ENCODE measurements around the gene MTCL3.

Gene MTCL3

DNA sequence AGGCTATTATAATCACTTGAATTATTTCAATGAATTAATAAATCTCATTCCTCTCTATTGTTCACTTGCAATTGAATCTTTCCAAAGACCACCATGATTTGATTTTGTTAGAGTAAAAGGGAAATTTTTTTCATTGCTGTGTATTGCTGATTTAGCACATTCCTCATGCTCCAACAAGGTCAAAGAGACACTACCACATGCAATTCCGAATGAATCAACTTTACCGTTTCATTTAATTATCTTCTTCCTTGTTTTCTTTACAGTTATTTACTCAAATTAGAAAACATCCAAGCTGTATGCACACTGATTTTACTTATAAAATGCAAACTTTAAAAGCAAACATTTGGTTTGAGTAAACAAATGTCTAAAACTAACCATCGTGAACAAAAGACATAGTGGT lies 60.9 kb downstream of the MTCL3 start:
- H3K27ac Mint-ChIP-seq: peak overlapping the region in 1 of 3 experiments; percentile 70; a peak in 3 of 7 replicates
- H3K9ac ChIP-seq (ENCODE audit: extremely low read depth, insufficient read length, low read length): no peak overlapping the region
- H2BK15ac ChIP-seq (ENCODE audit: low read depth, low read length): no peak overlapping the region
- no peak overlapping the region for H3K4me2 ChIP-seq (ENCODE audit: insufficient read depth, insufficient read length, low read length)
- no peaks in the 10 kb centered on the region for H3K79me1 ChIP-seq (ENCODE audit: insufficient read depth, low read depth, low read length, poor library complexity, severe bottlenecking)
- H3K4me1 Mint-ChIP-seq: peaks cover 31 to 33% of the 10 kb centered on the region in 2 experiments
- H2AK5ac ChIP-seq (ENCODE audit: insufficient read length, low read length): no peak overlapping the region
- no peaks in the 10 kb centered on the region for H3K27me3 ChIP-seq (ENCODE audit: insufficient read depth, low read length)
- H3K14ac ChIP-seq (ENCODE audit: insufficient read depth, low read length): no peak overlapping the region
- no peak overlapping the region for H3K18ac ChIP-seq (ENCODE audit: insufficient read length, low read depth, low read length)
- H3K23ac ChIP-seq (ENCODE audit: insufficient read length, low read depth, low read length): no peak overlapping the region
- H3K79me2 ChIP-seq (ENCODE audit: insufficient read depth, low read length): no peaks in the 10 kb centered on the region
- H4K20me1 ChIP-seq (ENCODE audit: control insufficient read depth, insufficient read depth, insufficient read length): no peaks in the 10 kb centered on the region
- H2AFZ ChIP-seq (ENCODE audit: low read length): no peak overlapping the region
- no peaks in the 10 kb centered on the region for H3K27me3 Mint-ChIP-seq (ENCODE audit: low read depth)
- no peak overlapping the region for H3K4ac ChIP-seq (ENCODE audit: low read depth, low read length)
- no peak overlapping the region for H3K56ac ChIP-seq (ENCODE audit: insufficient read length, low read depth, low read length)
- no peak overlapping the region for H3K27ac ChIP-seq (ENCODE audit: insufficient read length, low read depth, low read length)
- H3K9me3 Mint-ChIP-seq: no peaks in the 10 kb centered on the region
- H3K4me3 Mint-ChIP-seq: peak overlapping the region in 1 of 2 experiments; percentile 13; a peak in 3 of 5 replicates
- no peak overlapping the region for H2BK12ac ChIP-seq (ENCODE audit: insufficient read length, low read depth, low read length)
- H2BK5ac ChIP-seq (ENCODE audit: insufficient read length, low read length): no peak overlapping the region
- TF ChIP-seq, protein P1, sequence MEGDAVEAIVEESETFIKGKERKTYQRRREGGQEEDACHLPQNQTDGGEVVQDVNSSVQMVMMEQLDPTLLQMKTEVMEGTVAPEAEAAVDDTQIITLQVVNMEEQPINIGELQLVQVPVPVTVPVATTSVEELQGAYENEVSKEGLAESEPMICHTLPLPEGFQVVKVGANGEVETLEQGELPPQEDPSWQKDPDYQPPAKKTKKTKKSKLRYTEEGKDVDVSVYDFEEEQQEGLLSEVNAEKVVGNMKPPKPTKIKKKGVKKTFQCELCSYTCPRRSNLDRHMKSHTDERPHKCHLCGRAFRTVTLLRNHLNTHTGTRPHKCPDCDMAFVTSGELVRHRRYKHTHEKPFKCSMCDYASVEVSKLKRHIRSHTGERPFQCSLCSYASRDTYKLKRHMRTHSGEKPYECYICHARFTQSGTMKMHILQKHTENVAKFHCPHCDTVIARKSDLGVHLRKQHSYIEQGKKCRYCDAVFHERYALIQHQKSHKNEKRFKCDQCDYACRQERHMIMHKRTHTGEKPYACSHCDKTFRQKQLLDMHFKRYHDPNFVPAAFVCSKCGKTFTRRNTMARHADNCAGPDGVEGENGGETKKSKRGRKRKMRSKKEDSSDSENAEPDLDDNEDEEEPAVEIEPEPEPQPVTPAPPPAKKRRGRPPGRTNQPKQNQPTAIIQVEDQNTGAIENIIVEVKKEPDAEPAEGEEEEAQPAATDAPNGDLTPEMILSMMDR (conservative IDR thresholded peaks at IDR 0.05): no peak
- H3K36me3 Mint-ChIP-seq (ENCODE audit: insufficient read depth in 1 of 3, low read depth in 3 of 3): no peaks in the 10 kb centered on the region; a peak in 2 of 7 replicates
- DNase-seq: no peak
- H4K5ac ChIP-seq (ENCODE audit: insufficient read length, low read depth, low read length): no peak overlapping the region
- 100% methylated on average over 1 of the region's 3 CpGs for WGBS (ENCODE audit: extremely low coverage, insufficient read length, low lambda C conversion rate)
- no peak overlapping the region for H3T11ph ChIP-seq (ENCODE audit: low read length)
- no peak overlapping the region for H2BK20ac ChIP-seq (ENCODE audit: low read depth, low read length, poor library complexity, severe bottlenecking)
- H3K23me2 ChIP-seq (ENCODE audit: insufficient read length, low read depth, low read length, poor library complexity, severe bottlenecking): no peaks in the 10 kb centered on the region
- H4K8ac ChIP-seq (replicated peaks; ENCODE audit: insufficient read length, low read depth, low read length): no peak overlapping the region
- no peaks in the 10 kb centered on the region for H3K9me3 ChIP-seq (ENCODE audit: control insufficient read depth, low read depth, low read length)
- H4K91ac ChIP-seq (ENCODE audit: insufficient read length, low read depth, low read length): no peak overlapping the region
- no peak overlapping the region for H2BK120ac ChIP-seq (ENCODE audit: low read depth, low read length, poor library complexity, severe bottlenecking)
- H3K4me1 ChIP-seq (ENCODE audit: insufficient read depth, low read length): no peaks in the 10 kb centered on the region; the same call in 1 of the 2 replicates

Data from H9 (cell line).